Measurements from ENCODE around the gene C19orf67. TPM values are rescaled to one million over a fixed set of nuclear protein-coding genes. Genes with fewer than 3 reads are reported as not detected.
"Not testable (repeated sequence)": the region's sequence is repeated elsewhere in the genome, so short reads cannot be mapped to it uniquely, and the experiment has no call there.

The C19orf67 gene
- total RNA-seq, 1 experiment from 2014 or later, result 0.28 TPM

- no TSS peak for BruUV-seq (replicated peaks)
- Histone ChIP-seq H3K4me1 (ENCODE audit: control insufficient read depth, insufficient read depth, low read length) (no peaks in the 10 kb centered on the region), H3K27me3 (ENCODE audit: control insufficient read depth, insufficient read depth, low read length) (no peaks in the 10 kb centered on the region), H3K4me3 (ENCODE audit: low read depth in 2 of 2, low read length in 2 of 2) (no peak overlapping the region), H3K9me3 (ENCODE audit: control insufficient read depth, insufficient read depth, low read depth, low read length) (no peaks in the 10 kb centered on the region), H3K36me3 (ENCODE audit: control insufficient read depth, insufficient read depth, low read length) (no peaks in the 10 kb centered on the region), H3K27ac (ENCODE audit: low read length) (no peak overlapping the region)
- DNase-seq (ENCODE audit: low read depth, low spot score) (no peak), ATAC-seq (no peak)
- POLR2A ChIA-PET, result no interaction called here
- in situ Hi-C loops (cut with HindIII; ENCODE audit: low pct_unique_long_range_greater_than_20kb, low sequenced_read_pairs) (no loop called here), intact Hi-C loops (cut with micrococcal nuclease; ENCODE audit: unreplicated experiment) (no loop called here)
- TF ChIP-seq REST (IDR thresholded peaks at IDR 0.05; ENCODE audit: insufficient read depth in 1 of 2, low read depth in 2 of 2, low read length in 1 of 2), result no peak
- no peak for TF ChIP-seq CTCF (IDR thresholded peaks at IDR 0.05)
- TF ChIP-seq POLR2AphosphoS5 (IDR thresholded peaks at IDR 0.05; ENCODE audit: low read depth, low read length), result no peak
- TF ChIP-seq TCF7L2 (IDR thresholded peaks at IDR 0.05; ENCODE audit: low read depth, low read length), result no peak
- TF ChIP-seq SIN3A (IDR thresholded peaks at IDR 0.05; ENCODE audit: borderline replicate concordance, insufficient read depth, low read depth, low read length), result no peak
- CTCF ChIA-PET, result no interaction called here
Observed at GRCh38 chr19:14039181-14039580, 46.4 kb downstream of the C19orf67 start.

- ATAC-seq (no peak), DNase-seq (ENCODE audit: low read depth, low spot score) (no peak)
- Histone ChIP-seq H3K27me3 (ENCODE audit: control insufficient read depth, insufficient read depth, low read length) (no peaks in the 10 kb centered on the region), H3K36me3 (ENCODE audit: control insufficient read depth, insufficient read depth, low read length) (no peaks in the 10 kb centered on the region; the same call in 1 of the 2 replicates), H3K4me3 (ENCODE audit: low read depth in 2 of 2, low read length in 2 of 2) (no peak overlapping the region), H3K4me1 (ENCODE audit: control insufficient read depth, insufficient read depth, low read length) (no peaks in the 10 kb centered on the region), H3K27ac (ENCODE audit: low read length) (no peak overlapping the region), H3K9me3 (ENCODE audit: control insufficient read depth, insufficient read depth, low read depth, low read length) (no peaks in the 10 kb centered on the region)
- intact Hi-C loops (cut with micrococcal nuclease; ENCODE audit: unreplicated experiment) (no loop called here), in situ Hi-C loops (cut with HindIII; ENCODE audit: low pct_unique_long_range_greater_than_20kb, low sequenced_read_pairs) (no loop called here)
- no TSS peak for BruUV-seq (replicated peaks)
- TF ChIP-seq SIN3A (IDR thresholded peaks at IDR 0.05; ENCODE audit: borderline replicate concordance, insufficient read depth, low read depth, low read length) (no peak), TCF7L2 (IDR thresholded peaks at IDR 0.05; ENCODE audit: low read depth, low read length) (no peak), REST (IDR thresholded peaks at IDR 0.05; ENCODE audit: insufficient read depth in 1 of 2, low read depth in 2 of 2, low read length in 1 of 2) (no peak)
- ChIA-PET POLR2A (no interaction called here), CTCF (no interaction called here)
Observed at GRCh38 chr19:14035706-14036105, 49.9 kb downstream of the C19orf67 start.

- DNase-seq (ENCODE audit: low read depth, low spot score); POLR2A ChIA-PET; H3K27ac ChIP-seq (ENCODE audit: low read length); BruUV-seq (replicated peaks); H3K4me1 ChIP-seq (ENCODE audit: control insufficient read depth, insufficient read depth, low read length); H3K4me3 ChIP-seq (ENCODE audit: low read depth in 2 of 2, low read length in 2 of 2); H3K9me3 ChIP-seq (ENCODE audit: control insufficient read depth, insufficient read depth, low read depth, low read length); H3K36me3 ChIP-seq (ENCODE audit: control insufficient read depth, insufficient read depth, low read length); H3K27me3 ChIP-seq (ENCODE audit: control insufficient read depth, insufficient read depth, low read length); in situ Hi-C loops (cut with HindIII; ENCODE audit: low pct_unique_long_range_greater_than_20kb, low sequenced_read_pairs); ATAC-seq; intact Hi-C loops (cut with micrococcal nuclease; ENCODE audit: unreplicated experiment): not testable (repeated sequence)
- CTCF ChIA-PET, result interaction anchor here (0.7 kb wide), 1 partner anchor 19 kb away, joined by 4 read pairs; no protein-coding TSS in a partner anchor
Observed at GRCh38 chr19:14035159-14035558, 50.4 kb downstream of the C19orf67 start.

Measured in Panc1 (cell line).